Measurements from ENCODE around the gene GSTA2.
"Not testable (repeated sequence)": the region's sequence is repeated elsewhere in the genome, so short reads cannot be mapped to it uniquely, and the experiment has no call there.

- TF ChIP-seq, protein P1, sequence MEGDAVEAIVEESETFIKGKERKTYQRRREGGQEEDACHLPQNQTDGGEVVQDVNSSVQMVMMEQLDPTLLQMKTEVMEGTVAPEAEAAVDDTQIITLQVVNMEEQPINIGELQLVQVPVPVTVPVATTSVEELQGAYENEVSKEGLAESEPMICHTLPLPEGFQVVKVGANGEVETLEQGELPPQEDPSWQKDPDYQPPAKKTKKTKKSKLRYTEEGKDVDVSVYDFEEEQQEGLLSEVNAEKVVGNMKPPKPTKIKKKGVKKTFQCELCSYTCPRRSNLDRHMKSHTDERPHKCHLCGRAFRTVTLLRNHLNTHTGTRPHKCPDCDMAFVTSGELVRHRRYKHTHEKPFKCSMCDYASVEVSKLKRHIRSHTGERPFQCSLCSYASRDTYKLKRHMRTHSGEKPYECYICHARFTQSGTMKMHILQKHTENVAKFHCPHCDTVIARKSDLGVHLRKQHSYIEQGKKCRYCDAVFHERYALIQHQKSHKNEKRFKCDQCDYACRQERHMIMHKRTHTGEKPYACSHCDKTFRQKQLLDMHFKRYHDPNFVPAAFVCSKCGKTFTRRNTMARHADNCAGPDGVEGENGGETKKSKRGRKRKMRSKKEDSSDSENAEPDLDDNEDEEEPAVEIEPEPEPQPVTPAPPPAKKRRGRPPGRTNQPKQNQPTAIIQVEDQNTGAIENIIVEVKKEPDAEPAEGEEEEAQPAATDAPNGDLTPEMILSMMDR (IDR thresholded peaks at IDR 0.05; ENCODE audit: poor library complexity, severe bottlenecking): not testable (repeated sequence)
- not testable (repeated sequence) for TF ChIP-seq RAD21 (conservative IDR thresholded peaks at IDR 0.05)
- TF ChIP-seq, protein P2, sequence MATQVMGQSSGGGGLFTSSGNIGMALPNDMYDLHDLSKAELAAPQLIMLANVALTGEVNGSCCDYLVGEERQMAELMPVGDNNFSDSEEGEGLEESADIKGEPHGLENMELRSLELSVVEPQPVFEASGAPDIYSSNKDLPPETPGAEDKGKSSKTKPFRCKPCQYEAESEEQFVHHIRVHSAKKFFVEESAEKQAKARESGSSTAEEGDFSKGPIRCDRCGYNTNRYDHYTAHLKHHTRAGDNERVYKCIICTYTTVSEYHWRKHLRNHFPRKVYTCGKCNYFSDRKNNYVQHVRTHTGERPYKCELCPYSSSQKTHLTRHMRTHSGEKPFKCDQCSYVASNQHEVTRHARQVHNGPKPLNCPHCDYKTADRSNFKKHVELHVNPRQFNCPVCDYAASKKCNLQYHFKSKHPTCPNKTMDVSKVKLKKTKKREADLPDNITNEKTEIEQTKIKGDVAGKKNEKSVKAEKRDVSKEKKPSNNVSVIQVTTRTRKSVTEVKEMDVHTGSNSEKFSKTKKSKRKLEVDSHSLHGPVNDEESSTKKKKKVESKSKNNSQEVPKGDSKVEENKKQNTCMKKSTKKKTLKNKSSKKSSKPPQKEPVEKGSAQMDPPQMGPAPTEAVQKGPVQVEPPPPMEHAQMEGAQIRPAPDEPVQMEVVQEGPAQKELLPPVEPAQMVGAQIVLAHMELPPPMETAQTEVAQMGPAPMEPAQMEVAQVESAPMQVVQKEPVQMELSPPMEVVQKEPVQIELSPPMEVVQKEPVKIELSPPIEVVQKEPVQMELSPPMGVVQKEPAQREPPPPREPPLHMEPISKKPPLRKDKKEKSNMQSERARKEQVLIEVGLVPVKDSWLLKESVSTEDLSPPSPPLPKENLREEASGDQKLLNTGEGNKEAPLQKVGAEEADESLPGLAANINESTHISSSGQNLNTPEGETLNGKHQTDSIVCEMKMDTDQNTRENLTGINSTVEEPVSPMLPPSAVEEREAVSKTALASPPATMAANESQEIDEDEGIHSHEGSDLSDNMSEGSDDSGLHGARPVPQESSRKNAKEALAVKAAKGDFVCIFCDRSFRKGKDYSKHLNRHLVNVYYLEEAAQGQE (IDR thresholded peaks at IDR 0.05; ENCODE audit: borderline replicate concordance): not testable (repeated sequence)
Measured at GRCh38 chr6:52776711-52777351, 13.6 kb upstream of the GSTA2 start.

Data from neural cell (in vitro differentiated cells).